ENCODE data around the gene UTP14C. TPM values are rescaled to one million over a fixed set of nuclear protein-coding genes. Genes with fewer than 3 reads are reported as not detected.

The UTP14C gene
- total and polyA plus RNA-seq, 2 of the 13 experiments (the other 11 are each of a cell fraction or from before 2014, with no cell fraction given): 8.8 to 12.2 TPM

DNA sequence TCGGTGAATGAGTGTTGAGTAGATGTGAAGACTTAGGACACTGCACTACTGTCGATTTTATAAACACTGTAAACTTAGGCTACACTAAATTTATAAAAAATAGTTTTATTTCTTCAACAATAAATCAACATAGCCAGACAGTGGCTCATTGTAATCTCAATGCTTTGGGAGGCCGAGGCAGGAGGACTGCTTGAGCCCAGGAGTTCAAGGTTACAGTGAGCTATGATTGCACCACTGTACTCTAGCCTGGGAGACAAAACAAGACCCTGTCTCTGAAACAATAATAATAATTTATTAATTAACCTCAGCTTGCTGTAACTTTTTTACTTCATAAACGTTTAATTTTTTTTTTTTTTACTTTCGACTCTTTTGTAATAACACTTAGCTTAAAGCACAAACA is 47.6 kb upstream of the UTP14C start (continued):
- TF ChIP-seq CEBPG (CRISPR knock-in tag; IDR thresholded peaks at IDR 0.05) (0 out of 2 replicates have a peak, but pooled peaks have one; percentile 22), NR3C1 (CRISPR knock-in tag; IDR thresholded peaks at IDR 0.05) (no peak), ZNF878 (CRISPR knock-in tag; IDR thresholded peaks at IDR 0.05) (no peak), CENPT (CRISPR knock-in tag; IDR thresholded peaks at IDR 0.05; ENCODE audit: low read depth) (no peak), ZNF709 (CRISPR knock-in tag; IDR thresholded peaks at IDR 0.05) (no peak), SOX6 (IDR thresholded peaks at IDR 0.05) (no peak), SOX6 (CRISPR knock-in tag; IDR thresholded peaks at IDR 0.05) (peak; percentile 34; the same call in 1 of the 2 replicates), GATAD2A (CRISPR knock-in tag; IDR thresholded peaks at IDR 0.05) (peak; percentile 31; the same call in 1 of the 2 replicates), ZNF3 (CRISPR knock-in tag; IDR thresholded peaks at IDR 0.05) (peak; percentile 56; the same call in 1 of the 2 replicates), POGZ (CRISPR knock-in tag; IDR thresholded peaks at IDR 0.05) (0 out of 2 replicates have a peak, but pooled peaks have one; percentile 22), ZNF180 (CRISPR knock-in tag; IDR thresholded peaks at IDR 0.05; ENCODE audit: borderline replicate concordance, low read depth) (no peak)
- TF ChIP-seq, protein P1, sequence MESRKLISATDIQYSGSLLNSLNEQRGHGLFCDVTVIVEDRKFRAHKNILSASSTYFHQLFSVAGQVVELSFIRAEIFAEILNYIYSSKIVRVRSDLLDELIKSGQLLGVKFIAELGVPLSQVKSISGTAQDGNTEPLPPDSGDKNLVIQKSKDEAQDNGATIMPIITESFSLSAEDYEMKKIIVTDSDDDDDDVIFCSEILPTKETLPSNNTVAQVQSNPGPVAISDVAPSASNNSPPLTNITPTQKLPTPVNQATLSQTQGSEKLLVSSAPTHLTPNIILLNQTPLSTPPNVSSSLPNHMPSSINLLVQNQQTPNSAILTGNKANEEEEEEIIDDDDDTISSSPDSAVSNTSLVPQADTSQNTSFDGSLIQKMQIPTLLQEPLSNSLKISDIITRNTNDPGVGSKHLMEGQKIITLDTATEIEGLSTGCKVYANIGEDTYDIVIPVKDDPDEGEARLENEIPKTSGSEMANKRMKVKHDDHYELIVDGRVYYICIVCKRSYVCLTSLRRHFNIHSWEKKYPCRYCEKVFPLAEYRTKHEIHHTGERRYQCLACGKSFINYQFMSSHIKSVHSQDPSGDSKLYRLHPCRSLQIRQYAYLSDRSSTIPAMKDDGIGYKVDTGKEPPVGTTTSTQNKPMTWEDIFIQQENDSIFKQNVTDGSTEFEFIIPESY (CRISPR knock-in tag; IDR thresholded peaks at IDR 0.05): no peak

DNA sequence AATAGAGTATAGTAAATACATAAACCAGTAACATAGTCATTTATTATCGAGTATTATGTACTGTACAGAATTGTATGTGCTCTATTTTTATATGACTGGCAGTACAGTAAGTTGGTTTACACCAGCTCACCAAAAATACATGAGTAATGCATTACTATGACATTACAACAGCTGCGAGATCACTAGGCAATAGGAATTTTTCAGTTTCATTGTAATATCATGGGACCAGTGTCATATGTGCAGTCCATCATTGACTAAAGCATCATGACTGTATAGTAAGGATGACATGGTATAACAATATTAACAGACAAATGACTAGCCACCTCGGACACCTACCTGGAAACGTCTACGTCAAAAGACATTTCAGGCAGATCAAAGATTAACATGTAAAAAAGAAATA is 46.9 kb upstream of the UTP14C start:
- CTCF ChIA-PET (ENCODE audit: low intra/inter-chr PET ratio, low total read pairs): no interaction called here
- in situ Hi-C loops (cut with HindIII; ENCODE audit: extremely low pct_ligation_motif_present, low pct_unique_long_range_greater_than_20kb): no loop called here
- BruUV-seq (replicated peaks): no TSS peak

More for the DNA sequence above, 46.9 kb upstream of the UTP14C start:
- TF ChIP-seq RBM22 (optimal IDR thresholded peaks at IDR 0.05; ENCODE audit: low read length): no peak
- TF ChIP-seq KMT2B (CRISPR knock-in tag; IDR thresholded peaks at IDR 0.05): no peak
- TF ChIP-seq MBD4 (IDR thresholded peaks at IDR 0.05; ENCODE audit: borderline replicate concordance, low read length): no peak
- TF ChIP-seq ZNF326 (CRISPR knock-in tag; IDR thresholded peaks at IDR 0.05; ENCODE audit: borderline replicate concordance): no peak
- no peak for TF ChIP-seq RFX1 (IDR thresholded peaks at IDR 0.05)
- Histone ChIP-seq H4K20me1 (ENCODE audit: insufficient read depth, low read length) (no peaks in the 10 kb centered on the region; the same call in 1 of the 2 replicates), H3K27me3 (ENCODE audit: control insufficient read depth in 1 of 2, insufficient read depth in 2 of 2, low read length in 2 of 2) (no peaks in the 10 kb centered on the region), H3K9ac (ENCODE audit: insufficient read depth, low read depth, low read length) (no peak overlapping the region), H3K79me2 (ENCODE audit: insufficient read depth, low read length) (peaks cover 88% of the 10 kb centered on the region), H3K4me1 (ENCODE audit: insufficient read depth, low read length) (peaks cover 62% of the 10 kb centered on the region), H2AFZ (ENCODE audit: low read length) (no peak overlapping the region), H3K9me3 (ENCODE audit: low read length) (no peaks in the 10 kb centered on the region), H3K36me3 (replicated peaks in 1 of 2; ENCODE audit: control insufficient read depth in 1 of 2, insufficient read depth in 2 of 2, low read length in 2 of 2) (peaks cover 11 to 33% of the 10 kb centered on the region in 2 experiments), H3K4me3 (replicated peaks in 1 of 3; ENCODE audit: insufficient read depth in 1 of 3, low read depth in 2 of 3, low read length in 3 of 3) (no peak overlapping the region), H3K4me2 (ENCODE audit: low read depth, low read length) (no peak overlapping the region), H3K27ac (ENCODE audit: extremely low read length, insufficient read depth, low read length) (no peak overlapping the region)
- POLR2A ChIA-PET: interaction anchor here (2.9 kb wide), 1 partner anchor 21 kb away, joined by 25 read pairs; no protein-coding TSS in a partner anchor
- 96% methylated on average over 5 of the region's 5 CpGs for WGBS (ENCODE audit: low lambda C conversion rate)
- intact Hi-C loops (cut with micrococcal nuclease; ENCODE audit: unreplicated experiment): loop anchor here (10.0 kb wide), 1 partner anchor 227 kb away; no protein-coding TSS in a partner anchor
- FAIRE-seq: no peak
- no peak for DNase-seq (ENCODE audit: low spot score)
- ATAC-seq: no peak
